ENCODE results near the gene UNC79. TPM values are rescaled to one million over a fixed set of nuclear protein-coding genes. Genes with fewer than 3 reads are reported as not detected.

UNC79 gene
- total RNA-seq, 2 donors from 2014 or later = 0.78 to 3.3 TPM

GRCh38 chr14:93566065-93566693 is 135.4 kb downstream of the UNC79 start:
- Histone ChIP-seq H3K27me3 (no peaks in the 10 kb centered on the region), H3K27ac (no peak overlapping the region), H3K36me3 (replicated peaks in 1 of 2; ENCODE audit: insufficient read depth in 1 of 2, low read depth in 2 of 2) (no peaks in the 10 kb centered on the region), H3K9me3 (no peaks in the 10 kb centered on the region), H3K4me1 (no peaks in the 10 kb centered on the region), H3K4me3 (no peak overlapping the region)
- DNase-seq (no peak), ATAC-seq (no peak)
- 76 to 79% methylated on average over 10 of the region's 10 CpGs for WGBS, 2 donors
- no peak for TF ChIP-seq POLR2A (IDR thresholded peaks at IDR 0.05)
- TF ChIP-seq CTCF (IDR thresholded peaks at IDR 0.05) = no peak
- intact Hi-C loops (cut with DNase I) = no loop called here

GRCh38 chr14:93571275-93571674 is 140.5 kb downstream of the UNC79 start:
- no peaks in the 10 kb centered on the region for H3K4me1 ChIP-seq
- DNase-seq (no peak), ATAC-seq (no peak)
- H3K4me3 ChIP-seq = no peak overlapping the region
- H3K36me3 ChIP-seq (replicated peaks in 1 of 2; ENCODE audit: insufficient read depth in 1 of 2, low read depth in 2 of 2) = no peaks in the 10 kb centered on the region
- intact Hi-C loops (cut with DNase I) = no loop called here
- H3K9me3 ChIP-seq = no peaks in the 10 kb centered on the region
- no peaks in the 10 kb centered on the region for H3K27me3 ChIP-seq
- WGBS, 2 donors = 82 to 85% methylated on average over 5 of the region's 5 CpGs
- no peak overlapping the region for H3K27ac ChIP-seq
- TF ChIP-seq CTCF (IDR thresholded peaks at IDR 0.05) (no peak), POLR2A (IDR thresholded peaks at IDR 0.05) (no peak)

GRCh38 chr14:93579178-93579577 is 148.4 kb downstream of the UNC79 start:
- Histone ChIP-seq H3K4me3 (no peak overlapping the region), H3K4me1 (no peaks in the 10 kb centered on the region), H3K27me3 (no peaks in the 10 kb centered on the region), H3K9me3 (no peaks in the 10 kb centered on the region), H3K27ac (no peak overlapping the region), H3K36me3 (replicated peaks in 1 of 2; ENCODE audit: insufficient read depth in 1 of 2, low read depth in 2 of 2) (no peaks in the 10 kb centered on the region)
- WGBS, 2 donors = 91 to 92% methylated on average over 3 of the region's 3 CpGs
- no peak for DNase-seq
- TF ChIP-seq POLR2A (IDR thresholded peaks at IDR 0.05) (no peak), CTCF (IDR thresholded peaks at IDR 0.05) (no peak)
- no peak for ATAC-seq
- intact Hi-C loops (cut with DNase I) = no loop called here

- no peak for TF ChIP-seq CTCF (IDR thresholded peaks at IDR 0.05)
- no peak for TF ChIP-seq POLR2A (IDR thresholded peaks at IDR 0.05)
- Histone ChIP-seq H3K27ac (no peak overlapping the region), H3K36me3 (replicated peaks in 1 of 2; ENCODE audit: insufficient read depth in 1 of 2, low read depth in 2 of 2) (no peaks in the 10 kb centered on the region)
Observed at GRCh38 chr14:93582516-93582915, 151.8 kb downstream of the UNC79 start.

GRCh38 chr14:93587330-93587729 is 156.6 kb downstream of the UNC79 start:
- 82 to 85% methylated on average over 3 of the region's 3 CpGs for WGBS, 2 donors
- no peak for TF ChIP-seq POLR2A (IDR thresholded peaks at IDR 0.05)

More at GRCh38 chr14:93582516-93582915, 151.8 kb downstream of the UNC79 start:
- Histone ChIP-seq H3K4me1 (no peaks in the 10 kb centered on the region), H3K27me3 (no peaks in the 10 kb centered on the region), H3K4me3 (no peak overlapping the region), H3K9me3 (no peaks in the 10 kb centered on the region)
- 87 to 89% methylated on average over 8 to 10 of the region's 10 CpGs for WGBS, 2 donors
- intact Hi-C loops (cut with DNase I) = no loop called here
- no peak for DNase-seq
- no peak for ATAC-seq

More at GRCh38 chr14:93587330-93587729, 156.6 kb downstream of the UNC79 start:
- H3K36me3 ChIP-seq (replicated peaks in 1 of 2; ENCODE audit: insufficient read depth in 1 of 2, low read depth in 2 of 2) = no peaks in the 10 kb centered on the region
- no peak overlapping the region for H3K4me3 ChIP-seq
- H3K27me3 ChIP-seq = no peaks in the 10 kb centered on the region
- no peaks in the 10 kb centered on the region for H3K4me1 ChIP-seq
- H3K9me3 ChIP-seq = no peaks in the 10 kb centered on the region
- no peak for ATAC-seq
- no peak overlapping the region for H3K27ac ChIP-seq
- intact Hi-C loops (cut with DNase I) = no loop called here
- no peak for DNase-seq
